Measurements from ENCODE around the gene ANKRD31. TPM values are rescaled to one million over a fixed set of nuclear protein-coding genes. Genes with fewer than 3 reads are reported as not detected.

The ANKRD31 gene
- total RNA-seq, 1 experiment from 2014 or later, result 0.11 TPM

DNA sequence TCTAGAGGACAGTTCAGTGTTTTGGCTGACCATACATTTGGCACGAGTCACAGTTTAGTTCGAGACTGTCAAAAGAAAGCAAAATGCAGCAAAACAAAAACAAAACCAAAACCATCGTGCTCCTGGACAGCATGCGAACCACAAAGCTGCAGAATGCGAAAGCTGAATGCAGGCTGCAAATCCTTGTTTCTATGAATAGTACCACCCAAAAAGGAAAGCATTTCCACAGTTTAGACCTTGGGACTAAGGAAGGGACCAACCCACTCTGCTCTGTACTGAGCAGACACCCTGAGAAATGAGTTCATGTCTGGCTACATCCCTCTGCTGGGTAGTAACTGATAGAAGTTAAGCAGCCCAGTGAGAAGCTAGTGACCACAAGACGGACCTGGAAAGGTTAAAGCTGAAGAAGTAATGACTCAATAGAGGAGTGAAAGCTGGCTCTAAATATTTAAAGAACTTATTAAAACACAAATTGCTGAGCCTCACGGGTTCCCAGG, 188.2 kb downstream of the ANKRD31 start:
- H3K27me3 ChIP-seq (ENCODE audit: insufficient read depth, low read length), result no peaks in the 10 kb centered on the region; the same call in 1 of the 2 replicates
- TF ChIP-seq, protein P1, sequence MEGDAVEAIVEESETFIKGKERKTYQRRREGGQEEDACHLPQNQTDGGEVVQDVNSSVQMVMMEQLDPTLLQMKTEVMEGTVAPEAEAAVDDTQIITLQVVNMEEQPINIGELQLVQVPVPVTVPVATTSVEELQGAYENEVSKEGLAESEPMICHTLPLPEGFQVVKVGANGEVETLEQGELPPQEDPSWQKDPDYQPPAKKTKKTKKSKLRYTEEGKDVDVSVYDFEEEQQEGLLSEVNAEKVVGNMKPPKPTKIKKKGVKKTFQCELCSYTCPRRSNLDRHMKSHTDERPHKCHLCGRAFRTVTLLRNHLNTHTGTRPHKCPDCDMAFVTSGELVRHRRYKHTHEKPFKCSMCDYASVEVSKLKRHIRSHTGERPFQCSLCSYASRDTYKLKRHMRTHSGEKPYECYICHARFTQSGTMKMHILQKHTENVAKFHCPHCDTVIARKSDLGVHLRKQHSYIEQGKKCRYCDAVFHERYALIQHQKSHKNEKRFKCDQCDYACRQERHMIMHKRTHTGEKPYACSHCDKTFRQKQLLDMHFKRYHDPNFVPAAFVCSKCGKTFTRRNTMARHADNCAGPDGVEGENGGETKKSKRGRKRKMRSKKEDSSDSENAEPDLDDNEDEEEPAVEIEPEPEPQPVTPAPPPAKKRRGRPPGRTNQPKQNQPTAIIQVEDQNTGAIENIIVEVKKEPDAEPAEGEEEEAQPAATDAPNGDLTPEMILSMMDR (conservative IDR thresholded peaks at IDR 0.05), result no peak
- no CpG with 5 or more reads among the region's 7 CpGs for WGBS (ENCODE audit: extremely low coverage, insufficient read length, low lambda C conversion rate)
- H3K23me2 ChIP-seq (ENCODE audit: insufficient read length, low read depth, low read length, poor library complexity, severe bottlenecking), result peaks cover 4% of the 10 kb centered on the region
- no peak overlapping the region for H2AK5ac ChIP-seq (ENCODE audit: insufficient read length, low read length)
- H2BK12ac ChIP-seq (ENCODE audit: insufficient read length, low read depth, low read length), result no peak overlapping the region
- no peak overlapping the region for H2AFZ ChIP-seq (ENCODE audit: low read length)
- no peak overlapping the region for H3K4me2 ChIP-seq (ENCODE audit: insufficient read depth, insufficient read length, low read length)
- H3K9me3 Mint-ChIP-seq, result no peaks in the 10 kb centered on the region; a peak in 2 of 5 replicates
- no peak overlapping the region for H3K18ac ChIP-seq (ENCODE audit: insufficient read length, low read depth, low read length)
- no peak overlapping the region for H2BK5ac ChIP-seq (ENCODE audit: insufficient read length, low read length)
- peak overlapping the region; percentile 10 for H3K9ac ChIP-seq (ENCODE audit: extremely low read depth, insufficient read length, low read length)
- H3K27ac ChIP-seq (ENCODE audit: insufficient read length, low read depth, low read length), result no peak overlapping the region
- no peaks in the 10 kb centered on the region for H3K79me1 ChIP-seq (ENCODE audit: insufficient read depth, low read depth, low read length, poor library complexity, severe bottlenecking)
- H4K91ac ChIP-seq (ENCODE audit: insufficient read length, low read depth, low read length), result no peak overlapping the region
- no peak overlapping the region for H3K4ac ChIP-seq (ENCODE audit: low read depth, low read length)
- no peak overlapping the region for H3K27ac Mint-ChIP-seq
- peaks cover 0 to 4% (median 0%) of the 10 kb centered on the region in 3 experiments; a peak in 1 of 7 replicates for H3K36me3 Mint-ChIP-seq (ENCODE audit: insufficient read depth in 1 of 3, low read depth in 3 of 3)
- H3K4me3 Mint-ChIP-seq, result no peak overlapping the region
- H3K9me3 ChIP-seq (ENCODE audit: control insufficient read depth, low read depth, low read length), result no peaks in the 10 kb centered on the region
- H3T11ph ChIP-seq (ENCODE audit: low read length), result no peak overlapping the region
- H3K79me2 ChIP-seq (ENCODE audit: insufficient read depth, low read length), result peaks cover 41% of the 10 kb centered on the region
- peaks cover 21 to 23% of the 10 kb centered on the region in 2 experiments for H3K4me1 Mint-ChIP-seq
- no peak overlapping the region for H4K8ac ChIP-seq (replicated peaks; ENCODE audit: insufficient read length, low read depth, low read length)
- H3K4me1 ChIP-seq (ENCODE audit: insufficient read depth, low read length), result peaks cover 16% of the 10 kb centered on the region
- no peak overlapping the region for H2BK20ac ChIP-seq (ENCODE audit: low read depth, low read length, poor library complexity, severe bottlenecking)
- peaks cover 23% of the 10 kb centered on the region for H3K27me3 Mint-ChIP-seq (ENCODE audit: low read depth)
- H2BK15ac ChIP-seq (ENCODE audit: low read depth, low read length), result no peak overlapping the region
- no peak overlapping the region for H3K14ac ChIP-seq (ENCODE audit: insufficient read depth, low read length)
- no peak overlapping the region for H3K23ac ChIP-seq (ENCODE audit: insufficient read length, low read depth, low read length)
- no peaks in the 10 kb centered on the region for H4K20me1 ChIP-seq (ENCODE audit: control insufficient read depth, insufficient read depth, insufficient read length)
- no peak overlapping the region for H4K5ac ChIP-seq (ENCODE audit: insufficient read length, low read depth, low read length)
- no peak overlapping the region for H3K56ac ChIP-seq (ENCODE audit: insufficient read length, low read depth, low read length)
- H2BK120ac ChIP-seq (ENCODE audit: low read depth, low read length, poor library complexity, severe bottlenecking), result no peak overlapping the region
- DNase-seq, result no peak
